ENCODE measurements around the gene RBFOX2. TPM values are rescaled to one million over a fixed set of nuclear protein-coding genes. Genes with fewer than 3 reads are reported as not detected.

Gene RBFOX2
- polyA plus RNA-seq, 1 experiment, result 222 TPM

DNA sequence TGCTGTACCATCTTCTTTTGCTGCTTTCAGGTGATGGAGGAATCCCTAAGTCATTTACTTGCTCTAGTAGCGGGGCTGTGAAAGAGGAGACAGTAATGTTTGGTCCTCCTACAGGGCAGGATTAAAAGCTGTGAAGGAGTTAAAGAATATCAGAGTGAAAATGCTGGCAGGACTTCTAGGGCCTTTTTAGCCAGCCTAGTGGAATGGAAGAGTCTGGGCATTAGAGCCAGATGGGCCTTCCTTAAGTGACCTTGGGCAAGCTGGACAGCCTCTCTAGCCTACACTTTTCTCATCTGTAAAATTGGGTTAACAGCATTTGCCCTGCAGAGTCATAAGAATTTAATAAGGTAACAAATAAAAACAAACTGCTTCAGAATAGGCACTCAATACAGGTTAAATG is 114.7 kb downstream of the RBFOX2 start:
- CTCF ChIA-PET, result interaction anchor here (1.3 to 3.1 kb wide), 4 partner anchors 12 to 483 kb away, joined by 3 to 15 read pairs (median 6); no protein-coding TSS in a partner anchor
- POLR2A ChIA-PET, result no interaction called here
- no peak for DNase-seq (ENCODE audit: low read depth)
- TF ChIP-seq CTCF (IDR thresholded peaks at IDR 0.05; ENCODE audit: insufficient read depth, low read depth, low read length), result no peak
- Histone ChIP-seq H3K36me3 (ENCODE audit: control insufficient read depth, insufficient read depth, low read length) (no peaks in the 10 kb centered on the region), H3K27me3 (ENCODE audit: control insufficient read depth, insufficient read depth, low read length) (no peaks in the 10 kb centered on the region), H3K4me3 (ENCODE audit: low read depth, low read length) (no peak overlapping the region)

DNA sequence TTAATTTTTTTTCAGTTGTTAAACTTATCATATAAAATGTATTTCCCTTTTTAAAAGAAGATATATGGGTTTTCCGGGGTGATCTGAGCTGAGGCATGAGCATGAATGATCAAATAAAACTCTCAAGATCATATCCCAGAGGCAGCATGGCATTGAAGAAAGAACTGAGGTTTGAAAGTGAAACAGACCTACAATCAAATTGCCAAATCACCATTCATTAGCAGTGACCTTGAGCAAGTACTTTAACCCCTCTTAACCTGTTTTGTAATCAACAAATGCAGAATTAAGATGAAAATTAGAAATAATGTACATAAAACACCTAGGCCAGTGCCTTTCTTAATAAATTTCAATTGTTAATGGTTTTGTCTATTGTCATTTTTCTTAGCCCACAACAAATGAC is 116.0 kb downstream of the RBFOX2 start:
- no peak overlapping the region for H3K4me3 ChIP-seq (ENCODE audit: low read depth, low read length)
- no peak for DNase-seq (ENCODE audit: low read depth)
- ChIA-PET CTCF (interaction anchor here (1.3 to 3.1 kb wide), 2 partner anchors 76 to 153 kb away, joined by 4 to 15 read pairs; no protein-coding TSS in a partner anchor), POLR2A (no interaction called here)
- H3K36me3 ChIP-seq (ENCODE audit: control insufficient read depth, insufficient read depth, low read length), result no peaks in the 10 kb centered on the region
- H3K27me3 ChIP-seq (ENCODE audit: control insufficient read depth, insufficient read depth, low read length), result no peaks in the 10 kb centered on the region
- no peak for TF ChIP-seq CTCF (IDR thresholded peaks at IDR 0.05; ENCODE audit: insufficient read depth, low read depth, low read length)

DNA sequence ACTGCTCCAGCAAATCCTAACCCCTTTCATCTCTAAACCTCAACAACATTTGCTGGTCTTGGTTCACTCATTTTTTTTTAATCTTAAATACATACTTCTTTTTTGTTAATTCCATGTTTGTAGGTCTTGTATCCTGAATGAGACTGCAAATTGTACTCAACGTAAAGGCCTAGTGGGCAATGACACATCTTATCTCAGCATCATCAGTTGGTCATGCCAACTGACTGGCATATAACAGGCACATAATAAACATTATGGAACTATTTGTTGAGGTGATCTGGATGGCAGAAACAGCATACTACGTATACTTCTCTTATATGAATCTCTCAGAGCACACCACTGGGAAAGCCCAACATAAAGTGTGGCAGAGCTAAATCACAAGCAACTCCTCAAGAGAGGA is 116.7 kb downstream of the RBFOX2 start:
- no peak for DNase-seq (ENCODE audit: low read depth)
- ChIA-PET POLR2A (no interaction called here), CTCF (interaction anchor here (1.3 to 3.1 kb wide), 3 partner anchors 12 to 154 kb away, joined by 4 to 15 read pairs (median 7); no protein-coding TSS in a partner anchor)
- TF ChIP-seq CTCF (IDR thresholded peaks at IDR 0.05; ENCODE audit: insufficient read depth, low read depth, low read length), result no peak
- Histone ChIP-seq H3K27me3 (ENCODE audit: control insufficient read depth, insufficient read depth, low read length) (no peaks in the 10 kb centered on the region), H3K4me3 (ENCODE audit: low read depth, low read length) (no peak overlapping the region), H3K36me3 (ENCODE audit: control insufficient read depth, insufficient read depth, low read length) (no peaks in the 10 kb centered on the region)

GRCh38 chr22:35910926-35911325 is 117.7 kb downstream of the RBFOX2 start:
- DNase-seq (ENCODE audit: low read depth), result no peak
- Histone ChIP-seq H3K4me3 (ENCODE audit: low read depth, low read length) (no peak overlapping the region), H3K27me3 (ENCODE audit: control insufficient read depth, insufficient read depth, low read length) (no peaks in the 10 kb centered on the region), H3K36me3 (ENCODE audit: control insufficient read depth, insufficient read depth, low read length) (no peaks in the 10 kb centered on the region)
- CTCF ChIA-PET, result interaction anchor here (0.7 to 2.4 kb wide), 4 partner anchors 11 to 263 kb away, joined by 3 to 7 read pairs (median 4); no protein-coding TSS in a partner anchor
- POLR2A ChIA-PET, result no interaction called here
- no peak for TF ChIP-seq CTCF (IDR thresholded peaks at IDR 0.05; ENCODE audit: insufficient read depth, low read depth, low read length)

- Histone ChIP-seq H3K27me3 (ENCODE audit: control insufficient read depth, insufficient read depth, low read length) (no peaks in the 10 kb centered on the region), H3K4me3 (ENCODE audit: low read depth, low read length) (no peak overlapping the region), H3K36me3 (ENCODE audit: control insufficient read depth, insufficient read depth, low read length) (no peaks in the 10 kb centered on the region)
- no peak for TF ChIP-seq CTCF (IDR thresholded peaks at IDR 0.05; ENCODE audit: insufficient read depth, low read depth, low read length)
- CTCF ChIA-PET, result interaction anchor here (0.7 to 2.4 kb wide), 4 partner anchors 10 to 263 kb away, joined by 3 to 7 read pairs (median 4); no protein-coding TSS in a partner anchor
- POLR2A ChIA-PET, result interaction anchor here (0.6 kb wide), 1 partner anchor 161 kb away, joined by 4 read pairs; no protein-coding TSS in a partner anchor
- DNase-seq (ENCODE audit: low read depth), result no peak
Observed at GRCh38 chr22:35910003-35910769, 118.4 kb downstream of the RBFOX2 start.
